Mucosa of gallbladder (tissue), 1 donor: ENCODE results near the gene LRP2. TPM values are rescaled to one million over a fixed set of nuclear protein-coding genes. Genes with fewer than 3 reads are reported as not detected.

Source experiments
- DNase-seq: peaks from one replicate; pipeline ENCODE4 v3.0.0-alpha.2; 2020; ENCODE audit warnings: low spot score
- total RNA-seq: library from RNA; stranded (reverse); gene quantifications from one replicate; pipeline ENCODE4 v1.2.1, GENCODE V29; 2021
- donor health status: DM: no; HTN: no; CAD: no.

LRP2 gene
- total RNA-seq, 1 donor from 2014 or later = 13.6 TPM

- no peak for DNase-seq
Observed at GRCh38 chr2:169247211-169247610, 115.1 kb downstream of the LRP2 start.

- DNase-seq = no peak
Observed at GRCh38 chr2:169240405-169240804, 121.9 kb downstream of the LRP2 start.

- no peak for DNase-seq
Observed at GRCh38 chr2:169237939-169238338, 124.4 kb downstream of the LRP2 start.

GRCh38 chr2:169237286-169237685 is 125.0 kb downstream of the LRP2 start:
- no peak for DNase-seq

DNA sequence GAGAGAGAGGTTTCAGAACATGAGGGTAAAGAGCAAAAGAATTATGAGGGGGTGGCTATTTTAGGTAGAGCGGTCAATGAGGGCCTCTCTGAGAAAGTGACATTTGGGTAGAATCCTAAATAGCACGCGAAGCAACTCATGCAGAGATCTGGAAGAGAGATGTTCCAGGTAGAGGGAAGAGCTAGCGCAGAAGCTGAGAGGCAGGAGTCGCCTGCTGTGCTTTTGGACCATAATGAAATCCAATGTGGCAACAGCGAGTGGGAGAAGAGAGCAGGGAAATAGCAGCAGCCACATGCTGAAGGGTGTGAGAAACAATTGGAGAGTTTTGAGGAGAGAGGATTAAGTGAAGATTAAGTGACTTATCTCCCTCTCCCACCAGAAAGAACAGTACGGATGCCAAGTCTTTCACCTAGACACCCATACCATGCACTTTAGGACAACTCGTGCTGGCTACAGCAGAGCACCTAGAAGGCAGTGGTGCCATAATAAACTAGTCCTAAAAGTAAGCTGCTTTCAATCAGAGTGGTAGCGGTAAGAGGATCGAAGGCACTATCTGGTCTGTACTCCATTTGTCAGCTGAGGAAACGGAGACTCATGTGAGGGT is 129.7 kb downstream of the LRP2 start:
- no peak for DNase-seq

DNA sequence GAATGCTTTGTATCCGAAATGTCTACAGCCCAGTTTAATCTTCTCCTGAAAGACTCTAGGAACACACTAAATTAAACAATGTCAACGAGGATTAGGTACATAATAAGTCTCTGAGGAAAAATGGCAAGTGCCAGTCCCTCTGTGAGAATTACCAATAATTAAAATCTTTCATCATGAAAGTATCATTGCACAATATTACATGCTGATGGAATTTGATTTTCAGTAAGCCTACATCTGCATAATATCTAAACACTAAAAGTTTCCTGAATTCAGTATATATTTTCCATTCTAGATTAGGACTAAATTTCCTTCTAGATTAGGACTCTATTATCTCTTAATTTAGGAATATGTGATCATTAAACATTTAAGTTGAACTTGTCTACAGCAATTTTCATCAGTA is 132.1 kb downstream of the LRP2 start:
- DNase-seq = no peak

GRCh38 chr2:169229590-169229989 is 132.7 kb downstream of the LRP2 start:
- DNase-seq = no peak

GRCh38 chr2:169225906-169226305 is 136.4 kb downstream of the LRP2 start:
- no peak for DNase-seq

- DNase-seq = no peak
Observed at GRCh38 chr2:169225233-169225750, 137.0 kb downstream of the LRP2 start.

- DNase-seq = no peak
Observed at GRCh38 chr2:169222665-169223064, 139.7 kb downstream of the LRP2 start.

DNA sequence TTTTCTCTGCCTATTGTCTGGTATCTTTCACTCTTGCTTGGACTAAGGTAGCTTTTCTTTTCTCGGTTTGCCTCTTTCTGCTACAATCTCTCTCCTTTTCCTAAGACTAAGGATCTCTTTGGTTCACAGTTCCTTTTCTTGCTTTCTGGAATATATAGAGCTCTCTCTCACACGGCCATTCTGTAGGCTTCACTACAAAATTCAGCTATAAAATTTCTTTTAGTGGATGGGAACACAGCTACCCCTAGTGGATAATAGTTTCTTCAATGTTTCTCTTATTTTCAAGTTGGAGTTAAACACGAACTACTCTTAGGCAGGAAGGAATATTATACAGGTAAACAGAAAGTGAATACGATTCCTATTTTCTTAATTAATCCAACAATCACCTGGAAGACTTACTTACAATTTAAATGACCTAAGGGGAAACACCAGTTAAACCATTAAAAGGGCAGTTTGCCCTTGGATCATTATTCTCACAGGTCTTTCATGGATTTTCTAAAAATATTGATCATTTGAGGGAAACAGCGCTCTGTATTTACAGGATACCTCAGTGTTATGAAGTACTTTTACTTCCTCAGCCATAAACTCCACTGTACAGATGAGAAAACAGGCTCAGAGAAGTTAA is 140.5 kb downstream of the LRP2 start:
- no peak for DNase-seq

GRCh38 chr2:169210917-169211316 is 151.4 kb downstream of the LRP2 start:
- no peak for DNase-seq

DNA sequence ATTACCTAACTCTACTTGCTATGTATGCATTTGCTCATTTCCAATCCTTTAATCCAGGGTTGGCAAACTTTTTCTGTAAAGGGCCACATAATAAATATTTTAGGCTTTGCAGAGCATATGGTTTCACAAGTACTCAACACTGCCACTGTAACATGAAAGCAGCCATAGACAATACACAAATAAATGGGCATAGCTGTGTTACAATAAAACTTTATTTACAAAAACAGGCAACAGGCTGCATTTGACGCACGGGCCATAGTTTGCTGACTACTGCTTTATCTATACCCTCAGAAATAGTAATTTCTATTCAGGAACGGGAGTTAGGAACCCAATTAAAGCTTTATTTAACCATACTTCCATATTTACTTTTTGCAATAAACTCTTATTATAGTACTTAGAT is 154.3 kb downstream of the LRP2 start:
- DNase-seq = no peak

DNA sequence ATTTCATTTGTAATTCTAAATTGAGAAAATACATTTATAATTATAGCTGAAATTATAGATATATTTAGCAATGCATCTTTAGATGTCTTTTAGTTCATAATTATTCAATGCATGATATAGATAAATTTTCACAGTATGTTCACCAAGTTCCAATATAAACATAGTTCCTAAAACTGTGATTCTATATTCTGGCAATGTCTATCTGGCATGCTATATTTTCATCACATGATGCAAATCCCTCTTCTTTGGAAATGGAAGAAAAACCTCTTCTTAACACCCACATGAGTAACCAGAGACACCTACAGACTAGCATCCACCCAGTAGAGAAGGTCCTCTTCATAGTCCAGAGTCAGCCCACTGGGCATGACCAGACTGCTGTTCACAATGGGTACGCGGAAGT is 157.2 kb downstream of the LRP2 start:
- no peak for DNase-seq

DNA sequence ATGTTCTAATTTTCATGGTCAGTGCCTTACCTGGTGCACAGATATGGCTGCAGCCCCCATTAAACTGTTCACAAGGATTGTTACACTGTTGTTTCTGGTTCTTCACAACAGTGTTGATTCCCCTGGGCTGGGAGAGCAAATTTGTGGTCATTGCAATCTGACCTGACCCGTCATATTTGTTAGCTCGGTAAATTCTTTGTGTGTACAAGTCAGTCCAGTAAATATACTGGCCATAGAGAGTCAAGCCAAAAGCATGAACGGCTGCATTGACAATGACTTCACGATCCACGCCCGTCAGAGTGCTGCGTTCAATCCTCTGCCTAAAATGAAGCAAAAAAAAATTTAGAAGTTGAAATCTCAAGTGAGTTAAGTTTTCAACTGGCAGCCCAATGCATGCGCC is 158.4 kb downstream of the LRP2 start:
- no peak for DNase-seq

GRCh38 chr2:169200756-169201155 is 161.6 kb downstream of the LRP2 start:
- DNase-seq = no peak

DNA sequence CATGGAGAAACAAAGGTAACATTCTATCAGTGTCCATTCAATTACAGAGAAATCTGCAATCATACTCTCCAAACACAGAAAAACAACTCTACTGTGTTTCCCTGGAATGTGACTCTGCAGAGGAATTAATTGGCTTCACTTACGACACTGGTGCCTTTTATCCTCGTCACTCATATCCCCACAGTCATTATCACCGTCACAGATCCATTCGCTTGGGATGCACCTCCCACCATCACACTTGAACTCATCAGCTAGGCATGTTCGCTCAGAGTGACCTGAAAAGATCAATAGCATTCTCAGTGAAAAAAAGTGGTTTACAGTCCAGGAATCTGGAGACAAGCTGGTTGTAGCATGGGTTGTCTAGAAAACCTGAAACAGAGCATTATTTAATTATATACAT is 168.7 kb downstream of the LRP2 start:
- DNase-seq = no peak

DNA sequence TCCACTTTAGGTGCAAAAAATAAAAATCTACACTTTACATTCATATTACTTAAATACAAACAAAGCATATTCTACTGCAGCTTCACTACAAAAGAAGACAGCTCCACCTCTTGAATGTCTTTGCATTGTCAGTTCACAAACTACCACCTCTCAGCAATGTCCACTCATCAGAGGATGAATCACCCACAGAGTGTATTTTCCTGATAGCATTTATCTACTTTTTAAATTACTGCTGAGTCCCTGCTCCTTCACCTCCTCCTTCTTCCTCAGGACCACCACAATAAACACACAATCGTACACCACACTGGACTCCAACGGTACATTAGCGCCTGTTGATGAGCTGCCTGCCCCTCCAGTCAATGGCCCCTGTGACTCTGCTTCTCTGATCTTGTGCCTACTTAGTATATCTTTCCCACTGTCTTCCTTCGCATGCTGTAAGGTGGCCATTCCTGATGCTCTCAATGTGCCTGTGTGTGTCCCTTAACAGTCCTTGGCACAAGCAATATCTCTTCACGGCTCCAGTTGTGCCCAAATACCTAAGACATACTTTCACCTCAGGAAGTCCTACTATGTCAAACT is 172.0 kb downstream of the LRP2 start:
- DNase-seq = no peak

DNA sequence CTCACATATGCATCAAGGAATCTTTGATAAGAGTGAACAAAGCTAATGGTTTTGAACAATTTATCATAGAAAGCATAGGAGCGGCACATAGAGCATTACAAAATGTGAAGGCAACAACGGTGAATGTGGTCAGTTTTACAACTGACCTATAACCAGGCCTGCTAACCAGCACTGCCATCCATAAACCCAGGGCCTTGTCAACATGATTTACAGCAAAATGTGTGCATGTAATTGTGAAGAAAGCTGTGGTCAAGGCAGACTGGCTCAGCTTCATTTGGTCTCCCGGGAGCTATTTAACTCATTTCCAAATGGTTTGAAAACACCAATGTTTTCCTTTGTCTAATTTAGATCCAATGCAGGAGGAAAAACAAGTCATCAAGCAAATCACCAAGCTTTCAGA is 173.2 kb downstream of the LRP2 start:
- no peak for DNase-seq

- no peak for DNase-seq
Observed at GRCh38 chr2:169185711-169186110, 176.6 kb downstream of the LRP2 start.

DNA sequence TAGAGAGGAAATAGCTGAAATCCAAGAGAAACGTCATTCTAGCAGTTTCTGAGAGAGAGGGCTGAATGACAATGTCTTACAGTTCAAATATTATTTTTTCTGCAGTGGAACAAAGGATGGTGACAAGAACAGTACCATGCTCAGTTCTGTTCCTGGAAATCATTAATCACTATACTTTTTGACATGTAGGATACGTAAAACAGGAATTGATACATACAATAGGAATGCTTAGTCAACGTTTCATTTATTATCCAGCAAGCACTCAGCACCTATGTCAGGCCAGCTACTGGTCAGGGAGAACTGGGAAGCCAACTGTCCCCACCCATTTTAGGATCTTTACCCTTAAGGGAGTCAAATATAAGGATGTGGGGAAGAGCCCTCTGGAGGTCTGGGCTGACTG is 178.3 kb downstream of the LRP2 start:
- DNase-seq = no peak

GRCh38 chr2:169182573-169182972 is 179.8 kb downstream of the LRP2 start:
- DNase-seq = no peak

GRCh38 chr2:169178804-169179390 is 183.4 kb downstream of the LRP2 start:
- no peak for DNase-seq
